HG02798 (cell line): ENCODE data around the gene LDLRAD3.

Experiments used
- ATAC-seq: cut with Tn5 transposase; IDR thresholded peaks from one replicate; pipeline ENCODE4 v1.9.1; 2021; ENCODE audit warnings: mild to moderate bottlenecking; ENCODE audit not compliant: unreplicated experiment, poor library complexity

LDLRAD3 gene

DNA sequence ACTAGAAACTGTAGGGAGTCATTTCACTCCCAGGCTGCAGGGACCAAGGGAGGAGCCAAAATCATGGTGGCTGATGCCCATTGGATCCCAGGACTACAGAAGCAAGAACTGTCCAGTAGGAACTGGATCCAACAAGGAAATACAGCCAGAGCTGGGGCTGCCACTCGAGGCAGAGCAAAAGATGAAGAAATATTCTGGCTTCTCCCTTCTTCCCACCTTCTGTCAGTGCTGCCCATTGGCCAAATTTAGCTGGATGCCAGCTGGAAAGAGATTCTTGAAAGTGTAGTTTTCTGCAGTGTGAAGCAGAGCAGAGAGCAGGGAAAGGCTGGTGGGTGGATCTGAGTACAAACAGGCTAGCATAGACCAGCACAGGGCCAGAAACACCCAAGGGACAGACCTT is 299.8 kb downstream of the LDLRAD3 start:
- ATAC-seq = no peak

DNA sequence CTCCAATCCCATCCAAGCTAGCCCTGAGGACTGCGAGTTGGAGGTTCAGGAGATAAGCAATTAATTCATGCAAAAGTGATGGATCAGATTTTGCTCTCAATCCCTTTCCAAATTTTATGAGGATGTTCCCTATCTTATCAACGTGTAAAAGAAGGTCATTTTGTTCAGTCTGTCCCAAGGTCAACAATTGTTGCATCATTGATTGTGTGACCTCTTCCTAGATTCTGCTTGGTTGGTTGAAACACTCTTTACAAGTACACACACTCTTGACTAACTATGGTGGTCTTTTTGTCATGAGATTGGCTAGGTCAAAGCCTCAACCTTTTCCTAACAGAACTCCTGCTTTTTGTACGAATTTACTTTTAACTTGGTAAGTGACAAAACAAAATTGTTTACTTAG is 303.6 kb downstream of the LDLRAD3 start:
- ATAC-seq = no peak

DNA sequence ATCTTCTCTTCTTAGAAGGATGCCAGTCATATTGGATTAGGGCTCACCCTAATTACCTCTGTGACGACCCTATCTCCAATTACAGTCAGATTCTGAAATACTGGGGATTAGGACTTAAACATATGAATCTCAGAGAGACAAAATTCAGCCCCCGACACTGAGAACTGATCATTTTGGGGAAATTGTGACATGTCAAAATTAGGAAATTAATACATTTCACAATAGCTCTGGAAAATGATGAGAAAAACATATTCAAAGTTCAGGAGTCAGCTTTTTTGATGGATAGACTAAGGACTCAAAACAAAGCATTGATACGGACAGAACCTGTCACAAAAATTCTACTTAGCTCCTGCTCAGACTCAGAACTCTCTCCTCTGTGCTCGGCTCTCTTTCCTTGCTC is 304.6 kb downstream of the LDLRAD3 start:
- no peak for ATAC-seq

DNA sequence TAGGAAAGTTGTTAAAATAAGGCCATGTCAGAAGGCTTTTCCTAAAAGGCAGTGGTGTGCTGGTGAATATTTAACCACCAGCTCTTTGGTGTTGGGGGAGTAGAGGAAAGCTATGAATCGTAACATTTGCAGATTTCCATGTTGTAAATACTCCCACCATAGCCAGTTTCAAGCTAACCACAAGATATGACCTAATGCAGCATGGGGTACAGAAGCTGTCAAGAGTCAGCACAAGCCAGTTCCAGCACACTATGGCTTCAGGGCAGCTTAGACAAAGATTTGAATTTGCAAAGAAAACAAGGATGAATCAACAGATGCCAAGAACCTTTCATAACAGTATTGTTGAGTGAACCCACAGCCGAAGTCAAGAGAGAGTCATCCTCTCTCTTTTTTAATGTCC is 305.4 kb downstream of the LDLRAD3 start:
- ATAC-seq = no peak

DNA sequence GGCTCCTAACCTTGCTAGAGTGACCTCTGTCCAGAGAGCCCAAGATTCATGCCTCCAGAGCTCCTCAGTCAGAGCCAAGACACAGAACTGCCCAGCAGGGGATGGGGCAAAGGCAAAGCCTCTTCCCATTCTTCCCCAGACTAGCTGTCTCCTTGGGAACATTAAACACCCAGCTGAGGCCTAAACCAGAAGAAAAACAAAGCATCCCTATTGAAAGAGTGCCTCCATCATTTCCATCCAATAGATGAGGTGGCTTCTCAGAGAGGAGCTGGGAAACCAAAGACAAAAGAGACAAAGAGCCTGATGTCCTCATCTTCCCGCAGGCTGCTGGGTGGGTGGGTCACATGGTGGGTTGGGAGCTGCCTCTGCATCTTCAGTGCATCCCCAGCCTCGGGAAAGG is 308.0 kb downstream of the LDLRAD3 start:
- no peak for ATAC-seq

DNA sequence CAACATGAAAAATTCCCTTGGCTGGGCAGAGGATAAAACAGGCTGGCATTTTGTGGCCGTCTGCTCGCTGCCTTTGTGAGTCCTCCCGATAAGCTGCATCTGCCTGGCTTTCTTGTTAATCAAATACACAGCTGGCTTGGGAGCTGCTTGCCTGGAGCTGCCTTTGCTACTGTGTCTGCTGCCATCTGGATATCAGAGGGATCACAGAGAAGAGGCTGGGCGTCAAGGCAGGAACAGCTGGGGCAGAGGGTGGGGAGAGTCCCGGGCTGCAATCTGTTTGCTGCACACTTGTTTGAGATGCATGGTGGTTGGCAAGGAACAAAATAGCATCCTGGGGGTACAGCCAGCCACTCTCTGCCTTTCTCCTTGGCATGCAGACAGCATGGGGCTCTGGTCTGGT is 309.4 kb downstream of the LDLRAD3 start:
- no peak for ATAC-seq

DNA sequence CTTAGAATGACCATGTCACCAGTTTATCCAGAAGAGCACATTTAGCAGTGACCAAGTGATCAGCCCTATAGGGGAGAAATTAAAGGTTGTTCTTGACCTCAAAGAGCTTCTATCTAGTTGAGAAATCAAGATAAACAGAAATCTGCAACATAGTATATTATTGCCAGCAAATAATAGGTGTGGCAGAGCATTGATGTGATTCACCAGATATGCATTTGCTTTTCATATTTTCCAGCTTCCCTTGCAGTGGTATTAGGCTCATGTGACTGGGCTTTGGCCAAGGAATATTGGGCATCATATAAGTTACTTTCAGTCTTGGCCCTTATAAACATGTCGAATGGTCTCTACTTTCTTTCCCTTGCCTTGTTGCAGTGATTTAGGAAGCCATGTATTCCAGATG is 310.9 kb downstream of the LDLRAD3 start:
- ATAC-seq = no peak

DNA sequence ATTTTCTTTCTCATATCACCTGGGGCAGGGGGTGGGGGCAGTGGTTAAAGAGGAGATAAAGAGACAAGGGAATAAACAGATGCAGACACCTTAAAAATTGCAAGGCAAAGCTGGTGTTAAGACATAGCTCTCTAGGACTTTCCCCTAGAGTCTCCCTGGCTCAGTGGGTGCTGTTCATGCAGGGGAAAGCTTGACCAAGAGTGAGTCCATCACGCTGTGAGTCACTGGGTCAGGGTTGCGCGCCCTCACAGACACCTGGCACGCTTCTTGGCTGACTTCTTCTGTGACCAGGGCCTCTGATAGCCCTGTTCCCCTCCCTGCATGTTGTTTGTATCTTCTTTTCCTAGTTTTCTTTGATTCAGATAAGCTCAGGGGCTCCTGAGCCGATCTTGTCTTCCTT is 313.5 kb downstream of the LDLRAD3 start:
- no peak for ATAC-seq

DNA sequence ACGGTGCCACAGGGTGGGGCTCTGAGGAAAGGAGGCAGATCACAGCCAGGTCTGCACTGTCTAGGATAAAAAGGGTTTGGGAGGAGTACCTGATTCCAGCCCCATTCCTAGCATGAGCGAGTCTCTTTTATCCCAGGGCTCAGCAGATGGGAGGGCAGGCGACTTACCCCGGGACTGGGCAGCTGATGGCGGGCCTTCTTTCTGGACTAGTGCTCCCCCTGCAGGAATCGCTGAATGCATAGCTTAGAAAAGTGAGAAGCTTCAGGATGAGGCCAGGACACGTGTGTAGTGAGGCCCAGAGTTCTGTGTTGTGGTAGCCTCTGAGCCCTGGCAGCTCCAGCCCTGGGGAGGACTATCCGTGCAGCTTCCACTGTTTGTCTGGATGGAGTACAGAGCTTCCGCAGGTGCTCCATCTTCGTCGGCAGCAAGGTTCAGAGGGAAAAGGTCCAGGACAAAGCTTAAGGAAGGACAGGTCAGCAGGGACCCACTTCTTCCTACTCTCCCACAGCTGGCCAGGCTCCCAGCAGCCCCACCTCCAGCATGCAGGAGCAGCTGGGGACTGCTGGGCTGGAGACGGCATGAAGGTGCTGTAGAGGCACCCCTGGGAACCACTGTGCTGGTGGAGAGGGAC is 315.0 kb downstream of the LDLRAD3 start:
- peak; percentile 40 for ATAC-seq

DNA sequence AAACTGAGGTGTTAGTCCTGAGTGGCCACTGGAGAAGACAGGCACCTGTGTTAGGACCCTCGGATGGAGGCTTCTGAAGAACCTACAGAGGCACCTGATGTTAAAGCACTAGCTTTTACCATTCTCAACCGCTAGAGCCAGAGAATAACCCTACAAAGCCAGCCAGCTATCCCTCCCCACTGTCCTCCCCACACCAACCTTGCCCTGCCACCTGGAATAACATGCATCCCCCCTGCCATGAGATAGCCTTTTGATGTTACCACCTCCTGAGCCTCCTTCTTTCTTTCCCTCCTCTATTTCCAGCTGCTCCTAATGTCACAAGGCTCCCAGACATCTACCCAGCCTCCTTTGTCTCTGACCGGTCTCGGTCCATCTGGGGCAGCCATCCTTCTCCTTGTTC is 317.2 kb downstream of the LDLRAD3 start:
- no peak for ATAC-seq

DNA sequence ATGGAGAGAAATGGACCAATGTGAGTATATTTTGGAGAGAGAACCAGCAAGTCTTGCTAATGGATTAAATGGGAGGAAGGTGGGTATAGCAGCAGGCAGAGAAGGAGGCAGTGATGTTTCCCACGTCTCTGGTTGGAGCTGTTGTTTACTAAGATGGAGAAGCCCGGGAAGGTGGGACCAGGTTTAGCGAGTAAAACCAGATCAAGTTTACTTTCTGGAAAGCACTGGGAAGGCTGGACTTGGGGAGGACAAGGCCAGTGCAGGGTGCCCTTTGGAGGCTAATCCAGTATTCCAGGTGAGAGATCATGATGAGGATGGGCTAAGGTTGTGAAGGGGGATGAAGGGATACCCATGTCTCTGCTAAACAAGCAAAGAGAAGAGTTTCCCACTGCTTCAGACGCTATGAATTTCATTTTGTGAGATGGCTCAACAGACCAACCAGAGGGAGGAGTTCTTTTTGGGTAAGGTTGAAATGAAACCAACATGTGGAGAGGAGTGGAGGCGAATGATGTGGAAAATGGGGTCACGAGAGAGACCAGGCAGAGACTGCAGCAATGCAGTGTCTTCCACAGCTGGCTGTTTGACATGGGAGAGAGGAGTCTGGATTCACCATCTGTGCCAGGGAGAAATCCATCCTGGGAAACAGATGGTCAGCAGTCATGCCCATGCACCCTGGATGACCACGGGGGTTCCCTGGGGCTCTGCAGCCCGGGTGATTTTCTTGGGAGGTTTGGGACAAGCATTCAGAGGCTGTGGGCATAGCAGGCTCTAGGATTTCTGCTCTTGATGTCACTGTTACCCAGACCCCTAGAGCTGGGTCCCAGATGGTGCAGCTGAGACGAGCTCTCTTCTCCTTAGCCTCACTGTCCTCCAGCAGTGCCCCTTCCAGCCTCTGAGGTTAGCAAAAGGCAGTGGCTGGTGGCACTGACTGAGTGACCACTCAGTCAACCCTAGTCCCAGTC is 320.4 kb downstream of the LDLRAD3 start:
- ATAC-seq = no peak

DNA sequence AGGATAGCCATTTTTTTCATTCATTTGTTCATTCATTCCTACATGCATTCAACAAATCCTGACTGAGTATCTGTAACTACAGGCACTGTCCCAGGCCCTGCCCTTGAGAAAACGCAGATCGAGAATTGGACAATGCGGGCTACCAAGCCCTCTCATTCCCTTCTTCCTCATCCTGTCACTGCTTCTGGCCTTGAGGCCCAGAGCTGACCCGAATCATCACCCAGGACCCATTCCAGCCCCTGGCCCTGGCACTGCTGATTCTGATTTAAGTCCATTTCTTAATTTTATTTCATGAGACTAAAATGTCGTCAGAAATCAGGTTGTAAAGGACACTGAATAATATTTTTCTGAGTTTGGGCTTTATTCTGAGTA is 321.1 kb downstream of the LDLRAD3 start:
- no peak for ATAC-seq

DNA sequence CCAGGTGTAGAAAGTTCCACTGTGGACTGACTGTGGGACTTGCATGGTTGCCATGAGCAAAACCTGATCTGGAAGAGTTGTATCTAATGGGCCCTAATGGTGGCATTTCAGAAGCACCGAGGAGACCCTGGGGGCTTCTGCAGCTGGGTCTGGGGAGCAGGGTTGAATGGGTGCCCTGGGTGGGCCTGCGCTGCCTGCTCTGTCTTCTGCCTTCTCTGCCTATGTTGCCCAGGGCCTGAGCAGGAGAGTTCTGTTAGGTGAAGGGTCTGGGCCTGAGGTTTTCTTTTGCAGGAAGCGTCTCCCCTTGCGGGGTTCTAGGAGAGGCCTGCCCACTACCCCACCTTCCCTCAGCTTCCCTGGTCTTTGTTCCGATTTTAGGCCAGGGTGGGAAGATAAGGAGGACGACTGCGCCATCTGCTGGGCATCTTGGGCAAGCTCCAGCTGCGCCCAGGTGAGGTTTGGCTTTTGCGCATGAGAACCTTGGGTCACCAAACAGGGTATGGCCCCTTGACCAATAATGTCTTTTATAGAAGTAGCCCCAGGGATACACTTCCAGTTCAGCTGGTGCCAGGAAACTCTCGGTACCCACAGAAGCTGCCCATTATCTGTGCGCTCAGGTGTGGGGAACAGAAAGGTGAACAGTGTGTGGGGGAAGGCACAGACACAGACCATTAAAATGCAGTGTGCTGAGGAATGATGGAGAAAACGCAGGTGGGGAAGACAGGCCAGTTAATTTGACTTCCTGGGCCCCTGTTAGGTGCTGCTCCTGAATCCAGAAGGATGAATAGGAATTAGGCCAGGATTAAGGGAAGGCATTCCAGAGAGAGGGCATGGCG is 322.1 kb downstream of the LDLRAD3 start:
- ATAC-seq = peak; percentile 78

DNA sequence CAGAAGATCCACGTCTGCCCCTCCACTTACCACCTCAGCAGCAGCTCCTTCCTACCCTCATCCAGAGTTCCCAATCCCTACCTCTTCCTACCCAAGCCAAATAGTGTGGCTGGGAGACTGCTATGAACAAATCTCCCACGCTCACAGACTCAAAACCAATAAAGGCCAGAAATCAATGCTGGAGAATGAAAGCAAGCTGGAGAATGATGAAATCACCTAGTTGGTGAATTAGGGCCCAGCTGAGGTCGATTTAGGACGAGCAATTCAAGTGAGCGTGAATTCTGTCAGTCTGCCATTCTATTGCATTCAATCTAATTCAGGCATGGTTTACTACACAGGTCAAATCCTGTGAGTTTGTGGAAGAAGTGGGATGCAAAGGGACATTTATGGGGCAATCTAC is 322.9 kb downstream of the LDLRAD3 start:
- ATAC-seq = no peak

DNA sequence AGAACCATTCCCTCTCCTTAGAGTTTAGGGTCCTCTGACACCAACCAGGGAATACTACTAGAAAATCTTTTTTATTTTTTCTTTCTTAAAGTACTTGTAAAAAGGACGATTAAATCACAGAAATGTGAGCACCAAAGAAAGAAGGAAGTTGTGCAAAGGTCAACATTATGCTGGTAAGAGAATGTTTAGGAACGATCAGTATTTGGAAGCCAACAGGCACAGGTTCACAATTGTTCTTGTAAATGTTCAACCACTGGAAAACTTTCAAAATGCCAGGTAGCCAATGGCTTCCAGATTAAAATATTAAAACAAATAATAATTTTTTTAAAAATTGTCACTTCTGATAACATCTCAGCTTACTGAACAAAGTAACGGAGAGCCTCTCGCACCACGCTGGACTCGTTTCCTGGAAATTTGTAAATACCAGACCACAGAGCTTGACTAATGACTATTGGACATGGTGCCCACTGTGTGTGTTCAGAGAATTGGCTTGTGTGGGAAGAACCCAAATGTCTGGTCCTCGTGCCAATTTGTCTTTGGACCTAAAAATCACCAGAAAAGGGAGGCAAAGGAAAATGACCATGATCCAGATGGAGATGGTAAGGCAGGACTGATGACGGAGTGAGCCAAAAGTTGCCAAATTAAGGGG is 324.6 kb downstream of the LDLRAD3 start:
- ATAC-seq = no peak

DNA sequence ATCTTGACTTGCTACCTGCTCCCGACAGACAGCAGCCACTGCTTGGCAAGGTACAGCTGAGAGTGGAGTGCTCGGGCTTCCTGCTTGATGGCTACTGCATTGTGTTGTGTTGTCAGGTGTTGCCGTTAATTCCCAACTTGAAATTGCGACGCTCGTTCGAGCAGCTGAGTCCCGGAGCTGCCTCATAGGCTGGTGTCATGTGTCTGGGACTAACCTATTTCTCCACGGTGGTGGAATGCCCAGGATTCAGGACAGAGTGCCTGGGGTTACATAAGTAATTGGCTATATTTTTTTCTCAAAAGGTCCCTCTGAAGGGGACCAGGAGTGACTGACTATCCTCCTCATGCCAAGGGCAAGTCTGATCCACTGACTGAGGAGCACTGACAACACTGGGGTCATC is 326.8 kb downstream of the LDLRAD3 start:
- no peak for ATAC-seq

DNA sequence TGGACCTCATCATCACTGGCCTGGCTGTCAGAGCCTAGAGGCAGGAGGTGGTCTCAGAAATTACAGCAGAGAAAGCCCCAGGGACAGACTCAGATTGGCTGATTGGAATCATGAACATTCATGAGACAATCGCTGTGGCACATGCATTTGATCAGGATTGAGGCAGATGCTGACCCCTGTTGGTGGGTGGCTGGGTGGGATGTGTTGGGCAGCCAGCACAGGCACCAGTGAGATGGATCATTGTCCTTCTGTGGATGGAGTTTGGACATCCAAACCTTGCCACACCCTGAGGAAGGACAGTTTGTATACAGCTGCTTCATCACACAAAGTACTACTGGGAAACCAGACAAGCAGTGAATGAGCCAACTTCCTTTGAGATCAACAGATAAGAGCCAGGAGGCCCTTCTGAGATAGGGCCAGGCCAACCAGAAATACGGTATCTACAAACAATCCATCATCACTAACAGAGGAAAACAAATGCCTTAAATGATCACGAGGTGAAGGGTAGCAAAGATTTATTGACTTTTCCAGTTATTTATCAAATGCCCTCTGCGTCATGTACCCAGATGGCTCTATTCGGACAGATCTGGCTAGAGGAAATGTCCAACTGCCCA is 328.0 kb downstream of the LDLRAD3 start:
- no peak for ATAC-seq

DNA sequence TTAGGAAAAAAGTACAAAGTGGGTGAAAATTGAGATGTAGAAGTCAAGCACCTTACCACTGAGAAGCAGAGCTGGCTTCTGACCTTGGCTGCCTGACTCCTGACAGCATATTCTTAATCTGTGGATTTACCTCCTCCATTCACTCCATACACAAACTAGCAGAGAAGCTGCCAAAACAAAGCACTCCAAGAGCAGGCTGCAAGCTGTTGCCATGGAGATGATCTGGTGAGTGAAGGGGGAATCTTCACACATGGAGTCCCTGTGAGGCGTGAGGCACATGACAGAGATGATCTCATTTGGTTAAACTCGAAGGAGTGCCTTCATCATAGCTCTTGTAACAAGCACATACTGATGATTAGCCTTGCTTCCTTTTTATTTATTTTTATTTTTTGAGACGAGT is 329.2 kb downstream of the LDLRAD3 start:
- no peak for ATAC-seq

DNA sequence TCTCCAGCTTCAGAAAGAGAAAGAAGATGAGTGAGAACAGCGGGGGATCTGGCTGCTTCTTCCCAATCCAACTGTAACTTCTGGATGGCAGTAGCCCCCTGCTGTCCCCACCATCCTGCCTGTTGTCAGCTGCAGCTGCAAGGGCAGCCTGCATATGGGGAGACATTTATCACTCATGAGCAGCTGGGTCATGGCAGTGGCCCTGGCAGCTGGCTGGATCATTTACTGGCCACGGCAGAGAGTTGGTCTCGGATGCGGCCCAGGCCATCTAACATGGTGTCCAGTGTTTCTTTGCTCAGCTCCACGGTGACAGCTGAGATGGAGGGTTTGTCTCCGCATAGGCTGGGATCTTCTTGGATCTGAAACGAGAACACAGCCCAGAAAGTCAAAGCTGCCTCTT is 330.6 kb downstream of the LDLRAD3 start:
- ATAC-seq = no peak
